ENCODE data around the gene SPIRE2. TPM values are rescaled to one million over a fixed set of nuclear protein-coding genes. Genes with fewer than 3 reads are reported as not detected.
"Not testable (repeated sequence)": the region's sequence is repeated elsewhere in the genome, so short reads cannot be mapped to it uniquely, and the experiment has no call there.

The SPIRE2 gene
- total RNA-seq, 1 donor from 2014 or later, result 14.7 TPM

GRCh38 chr16:89859615-89860007 is 31.3 kb downstream of the SPIRE2 start:
- FAIRE-seq (no peak), DNase-seq (ENCODE audit: low spot score in 2 of 2) (no peak)

GRCh38 chr16:89860747-89861304 is 32.6 kb downstream of the SPIRE2 start:
- peak; percentile 80 to 90 for DNase-seq (ENCODE audit: low spot score in 2 of 2)
- no peak for FAIRE-seq

GRCh38 chr16:89861648-89862047 is 33.4 kb downstream of the SPIRE2 start:
- DNase-seq (ENCODE audit: low spot score in 2 of 2), result no peak
- FAIRE-seq, result no peak

- DNase-seq (ENCODE audit: low spot score in 2 of 2), result no peak
- no peak for FAIRE-seq
Observed at GRCh38 chr16:89862732-89863131, 34.5 kb downstream of the SPIRE2 start.

- peak in 1 of 2 donors; percentile 50 for DNase-seq (ENCODE audit: low spot score in 2 of 2)
- no peak for FAIRE-seq
Observed at GRCh38 chr16:89863741-89864526, 35.7 kb downstream of the SPIRE2 start.

GRCh38 chr16:89864527-89864820 is 36.2 kb downstream of the SPIRE2 start:
- FAIRE-seq (no peak), DNase-seq (ENCODE audit: low spot score in 2 of 2) (no peak)

- FAIRE-seq (no peak), DNase-seq (ENCODE audit: low spot score in 2 of 2) (no peak)
Observed at GRCh38 chr16:89867918-89868317, 39.6 kb downstream of the SPIRE2 start.

GRCh38 chr16:89869911-89870310 is 41.6 kb downstream of the SPIRE2 start:
- FAIRE-seq (no peak), DNase-seq (ENCODE audit: low spot score in 2 of 2) (no peak)

GRCh38 chr16:89870440-89870839 is 42.2 kb downstream of the SPIRE2 start:
- FAIRE-seq, result no peak
- no peak for DNase-seq (ENCODE audit: low spot score in 2 of 2)

GRCh38 chr16:89871895-89872294 is 43.6 kb downstream of the SPIRE2 start:
- no peak for DNase-seq (ENCODE audit: low spot score in 2 of 2)
- FAIRE-seq, result no peak

GRCh38 chr16:89873109-89873971 is 45.1 kb downstream of the SPIRE2 start, which contains the start of gene TCF25:
TSS of gene TCF25 (plus strand) at chr16:89873592. CDS start at chr16:89873668, 76 bp downstream.
- FAIRE-seq (no peak), DNase-seq (ENCODE audit: low spot score in 2 of 2) (peak; percentile 85 to 87)

GRCh38 chr16:89873972-89874689 is 45.9 kb downstream of the SPIRE2 start:
- DNase-seq (ENCODE audit: low spot score in 2 of 2), result peak; percentile 92 to 93
- FAIRE-seq, result no peak

GRCh38 chr16:89879123-89879522 is 50.8 kb downstream of the SPIRE2 start:
- DNase-seq (ENCODE audit: low spot score in 2 of 2); FAIRE-seq: not testable (repeated sequence)

GRCh38 chr16:89880477-89881367 is 52.4 kb downstream of the SPIRE2 start:
- DNase-seq (ENCODE audit: low spot score in 2 of 2) (no peak), FAIRE-seq (no peak)

- no peak for DNase-seq (ENCODE audit: low spot score in 2 of 2)
- no peak for FAIRE-seq
Observed at GRCh38 chr16:89881368-89881730, 53.1 kb downstream of the SPIRE2 start.

GRCh38 chr16:89883346-89884040 is 55.2 kb downstream of the SPIRE2 start:
- no peak for DNase-seq (ENCODE audit: low spot score in 2 of 2)
- FAIRE-seq, result no peak

- no peak for FAIRE-seq
Observed at GRCh38 chr16:89884041-89884421, 55.8 kb downstream of the SPIRE2 start.

GRCh38 chr16:89887243-89887642 is 59.0 kb downstream of the SPIRE2 start:
- FAIRE-seq (no peak), DNase-seq (ENCODE audit: low spot score in 2 of 2) (no peak)

More at GRCh38 chr16:89884041-89884421, 55.8 kb downstream of the SPIRE2 start:
- no peak for DNase-seq (ENCODE audit: low spot score in 2 of 2)

- FAIRE-seq, result no peak
- DNase-seq (ENCODE audit: low spot score in 2 of 2), result no peak
Observed at GRCh38 chr16:89890200-89890599, 61.9 kb downstream of the SPIRE2 start.

Measured in frontal cortex (tissue), 4 donors.